ENCODE measurements around the gene HYI. TPM values are rescaled to one million over a fixed set of nuclear protein-coding genes. Genes with fewer than 3 reads are reported as not detected.

HYI gene
- polyA plus RNA-seq, 1 donor from 2014 or later: 14.8 TPM

GRCh38 chr1:43441166-43441893 is 12.4 kb downstream of the HYI start:
- Histone ChIP-seq H3K9me3 (ENCODE audit: low read length) (no peaks in the 10 kb centered on the region), H4K20me1 (ENCODE audit: insufficient read depth) (no peaks in the 10 kb centered on the region), H3K36me3 (ENCODE audit: insufficient read depth, low read length) (no peaks in the 10 kb centered on the region), H2AFZ (ENCODE audit: low read depth, low read length) (no peak overlapping the region), H3K9ac (ENCODE audit: low read length) (no peak overlapping the region), H3K9me2 (ENCODE audit: insufficient read depth, low read length) (no peaks in the 10 kb centered on the region), H3K4me3 (ENCODE audit: low read length) (no peak overlapping the region), H3K4me2 (ENCODE audit: low read length) (no peak overlapping the region), H3K27ac (ENCODE audit: low read length) (no peak overlapping the region), H3K79me2 (replicated peaks; ENCODE audit: insufficient read depth, low read length) (no peaks in the 10 kb centered on the region), H3K27me3 (ENCODE audit: insufficient read depth, low read depth, low read length) (no peaks in the 10 kb centered on the region), H3F3A (ENCODE audit: insufficient read depth, low read length, poor library complexity, severe bottlenecking) (no peaks in the 10 kb centered on the region)
- TF ChIP-seq POLR2AphosphoS5 (IDR thresholded peaks at IDR 0.05): no peak
- no peak for TF ChIP-seq SMC3 (conservative IDR thresholded peaks at IDR 0.05; ENCODE audit: poor library complexity)
- TF ChIP-seq CTCF (IDR thresholded peaks at IDR 0.05; ENCODE audit: poor library complexity, severe bottlenecking): no peak
- TF ChIP-seq MXI1 (conservative IDR thresholded peaks at IDR 0.05; ENCODE audit: poor library complexity, severe bottlenecking): no peak

GRCh38 chr1:43440358-43440757 is 13.4 kb downstream of the HYI start:
- Histone ChIP-seq H3K9ac (ENCODE audit: low read length) (no peak overlapping the region), H3K36me3 (ENCODE audit: insufficient read depth, low read length) (no peaks in the 10 kb centered on the region)

More at GRCh38 chr1:43440358-43440757, 13.4 kb downstream of the HYI start:
- no peaks in the 10 kb centered on the region for H3F3A ChIP-seq (ENCODE audit: insufficient read depth, low read length, poor library complexity, severe bottlenecking)
- TF ChIP-seq CTCF (IDR thresholded peaks at IDR 0.05; ENCODE audit: poor library complexity, severe bottlenecking): no peak
- no peak for TF ChIP-seq EZH2 (IDR thresholded peaks at IDR 0.05; ENCODE audit: borderline replicate concordance, insufficient read depth, low read length, poor library complexity, severe bottlenecking)
- no peak for TF ChIP-seq REST (IDR thresholded peaks at IDR 0.05; ENCODE audit: borderline replicate concordance)
- no peak for TF ChIP-seq RAD21 (conservative IDR thresholded peaks at IDR 0.05)
- TF ChIP-seq POLR2AphosphoS5 (IDR thresholded peaks at IDR 0.05): no peak
- H2AFZ ChIP-seq (ENCODE audit: low read depth, low read length): no peak overlapping the region
- no peak overlapping the region for H3K27ac ChIP-seq (ENCODE audit: low read length)
- no peaks in the 10 kb centered on the region for H3K9me3 ChIP-seq (ENCODE audit: low read length)
- no peaks in the 10 kb centered on the region for H4K20me1 ChIP-seq (ENCODE audit: insufficient read depth)
- no peak overlapping the region for H3K4me2 ChIP-seq (ENCODE audit: low read length)
- no peaks in the 10 kb centered on the region for H3K79me2 ChIP-seq (replicated peaks; ENCODE audit: insufficient read depth, low read length)
- no peak overlapping the region for H3K4me3 ChIP-seq (ENCODE audit: low read length)
- no peaks in the 10 kb centered on the region for H3K9me2 ChIP-seq (ENCODE audit: insufficient read depth, low read length)
- H3K27me3 ChIP-seq (ENCODE audit: insufficient read depth, low read depth, low read length): no peaks in the 10 kb centered on the region
